Muscle of back (tissue), 11 donors: ENCODE measurements around the gene FBRSL1. TPM values are rescaled to one million over a fixed set of nuclear protein-coding genes. Genes with fewer than 3 reads are reported as not detected.

Experiments
- DNase-seq, 3 donors: peaks; one replicate each; pipeline versions ENCODE4 v3.0.0 to v3.0.0-alpha.2; 2013
- polyA plus RNA-seq, 10 donors: library from polyadenylated mRNA; unstranded; fragments of 120-200 nt; gene quantifications; one replicate each; pipeline ENCODE4 v1.2.1, GENCODE V29; 2013; ENCODE audit not compliant: insufficient read length in 10 of 10

The FBRSL1 gene
- polyA plus RNA-seq, 10 donors: 28.2 to 49.8 (median 41.7) TPM

DNA sequence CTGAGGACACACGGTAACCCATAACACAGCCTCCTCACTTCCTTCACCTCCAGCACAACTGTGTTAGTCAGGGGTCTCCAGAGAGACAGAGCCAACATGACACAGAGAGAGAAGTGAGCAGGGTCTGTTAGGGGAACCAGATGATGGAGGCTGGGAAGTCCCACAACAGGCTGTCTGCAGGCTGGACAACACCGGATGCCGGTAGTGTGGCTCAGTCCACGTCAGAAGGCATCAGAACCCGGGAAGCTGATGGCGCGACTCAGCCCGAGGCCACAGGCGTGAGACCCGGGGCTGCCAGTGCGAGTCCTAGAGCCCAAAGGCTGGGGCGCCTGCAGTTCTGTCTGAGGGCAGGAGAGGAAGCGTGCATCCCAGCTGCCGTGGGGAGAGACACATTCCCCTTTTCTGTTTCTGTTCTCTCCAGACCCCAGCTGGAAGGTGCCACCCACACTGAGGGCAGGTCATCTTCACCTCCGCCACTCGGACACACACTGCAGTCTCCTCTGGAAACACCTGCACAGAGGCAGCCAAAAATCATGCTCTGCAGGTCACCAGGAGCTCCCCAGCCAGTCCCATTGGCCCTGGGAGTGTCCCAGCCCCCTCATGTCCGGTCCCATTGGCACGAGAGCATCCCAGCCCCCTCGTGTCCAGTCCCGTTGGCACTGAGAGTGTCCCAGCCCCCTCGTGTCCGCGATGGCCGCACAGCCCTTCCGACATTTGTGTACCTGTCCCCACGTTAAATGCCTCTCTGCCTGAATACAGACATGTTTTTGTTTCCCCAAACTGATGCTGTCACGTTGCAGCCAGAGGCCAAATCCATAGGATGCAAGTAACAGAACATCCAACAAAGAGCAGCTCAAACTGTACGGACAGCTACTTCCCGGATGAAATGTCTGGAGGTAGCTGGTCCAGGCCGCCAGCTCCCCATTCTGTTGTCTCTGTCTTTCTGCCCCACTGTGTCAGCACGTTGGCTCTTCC lies 7.9 kb upstream of the FBRSL1 start:
- DNase-seq: no peak

DNA sequence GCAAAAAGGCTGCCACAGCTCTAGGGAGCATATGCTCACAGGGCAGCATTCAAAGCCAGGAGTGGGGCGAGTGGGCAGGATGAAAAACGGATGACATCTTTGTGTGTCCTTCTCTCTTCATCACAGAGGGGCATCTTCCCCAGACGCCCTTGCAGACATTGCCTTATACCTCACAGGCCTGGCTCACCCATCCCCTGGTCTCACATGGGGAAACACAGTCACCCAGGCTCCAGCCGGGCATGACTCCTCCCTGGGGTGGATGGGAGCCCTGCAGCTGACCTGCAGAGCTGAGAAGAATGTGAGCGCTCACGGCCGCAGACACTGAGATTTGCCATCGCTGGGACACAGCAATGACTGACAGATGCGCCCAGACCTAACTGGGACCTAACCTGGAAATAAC lies 7.2 kb upstream of the FBRSL1 start:
- DNase-seq: no peak

GRCh38 chr12:132483208-132483607 lies 6.7 kb upstream of the FBRSL1 start:
- no peak for DNase-seq

- no peak for DNase-seq
Measured at GRCh38 chr12:132483612-132484011, 6.3 kb upstream of the FBRSL1 start.

DNA sequence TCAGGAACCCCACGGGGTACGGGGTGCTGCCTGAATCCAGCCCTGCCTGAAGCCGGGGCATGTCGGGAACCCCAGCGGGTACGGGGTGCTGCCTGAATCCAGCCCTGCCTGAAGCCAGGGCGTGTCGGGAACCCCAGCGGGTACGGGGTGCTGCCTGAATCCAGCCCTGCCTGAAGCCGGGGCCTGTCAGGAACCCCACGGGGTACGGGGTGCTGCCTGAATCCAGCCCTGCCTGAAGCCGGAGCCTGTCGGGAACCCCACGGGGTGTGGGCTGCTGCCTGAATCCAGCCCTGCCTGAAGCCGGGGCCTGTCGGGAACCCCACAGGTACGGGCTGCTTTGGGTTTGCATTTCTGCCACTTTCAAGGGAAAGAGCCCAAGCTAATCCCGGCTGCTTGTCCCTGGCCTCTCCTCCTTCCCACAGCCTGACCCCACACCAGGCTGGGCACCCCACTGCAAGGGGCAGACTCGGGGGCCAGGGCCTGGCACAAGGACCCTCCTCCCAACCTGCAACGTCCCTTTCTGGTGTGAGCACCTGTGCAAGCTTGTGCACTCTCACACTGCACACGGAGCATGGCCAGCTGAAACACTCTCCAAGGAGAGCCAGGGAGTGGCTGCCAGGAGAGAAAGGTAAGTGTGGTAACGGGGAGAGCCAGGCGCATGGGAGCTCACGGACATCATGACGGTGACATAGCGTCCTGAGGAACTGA lies 5.6 kb upstream of the FBRSL1 start:
- no peak for DNase-seq

GRCh38 chr12:132484891-132485441 lies 5.0 kb upstream of the FBRSL1 start:
- no peak for DNase-seq

- DNase-seq: no peak
Measured at GRCh38 chr12:132485619-132486018, 4.3 kb upstream of the FBRSL1 start.

DNA sequence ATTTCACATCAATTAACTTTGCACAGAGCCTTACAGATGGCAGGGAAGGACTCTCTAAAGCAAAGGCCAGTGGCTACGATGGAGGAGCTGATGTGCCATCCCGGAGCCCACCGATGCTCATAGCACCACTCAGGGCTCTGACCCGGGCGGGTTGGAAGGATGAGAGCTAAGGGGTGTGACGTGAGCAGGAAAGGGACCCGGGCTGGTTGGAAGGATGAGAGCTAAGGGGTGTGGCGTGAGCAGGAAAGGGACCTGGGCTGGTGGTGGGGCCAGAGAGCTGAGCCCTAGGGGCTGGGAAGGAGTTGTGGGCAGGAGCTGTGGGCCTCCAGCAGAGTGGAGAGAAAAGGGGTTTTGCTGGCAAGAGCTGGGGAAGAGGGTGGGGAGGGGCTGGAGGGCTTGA lies 3.8 kb upstream of the FBRSL1 start:
- no peak for DNase-seq

DNA sequence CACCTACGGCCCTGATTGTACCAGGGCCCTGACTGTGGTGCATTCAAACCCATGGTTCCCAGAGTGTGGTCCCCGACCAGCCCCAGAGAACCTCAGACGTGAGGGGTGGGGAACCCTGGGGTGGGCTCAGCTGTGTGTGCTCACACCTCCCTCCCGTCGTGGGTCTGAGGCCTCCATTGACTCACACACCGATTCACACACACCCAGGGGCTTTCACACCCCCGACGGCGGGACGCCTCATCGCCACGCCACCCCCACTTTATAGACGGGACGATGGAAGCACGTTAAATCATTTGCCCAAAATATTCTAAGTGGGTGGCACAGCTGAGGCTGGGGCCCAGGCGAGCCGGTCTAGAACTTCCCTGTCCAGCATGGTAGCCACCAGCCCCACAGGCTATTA lies 3.4 kb upstream of the FBRSL1 start:
- no peak for DNase-seq

GRCh38 chr12:132487311-132487741 lies 2.6 kb upstream of the FBRSL1 start:
- DNase-seq: no peak

GRCh38 chr12:132488127-132489077 lies 1.5 kb upstream of the FBRSL1 start:
- DNase-seq: no peak

DNA sequence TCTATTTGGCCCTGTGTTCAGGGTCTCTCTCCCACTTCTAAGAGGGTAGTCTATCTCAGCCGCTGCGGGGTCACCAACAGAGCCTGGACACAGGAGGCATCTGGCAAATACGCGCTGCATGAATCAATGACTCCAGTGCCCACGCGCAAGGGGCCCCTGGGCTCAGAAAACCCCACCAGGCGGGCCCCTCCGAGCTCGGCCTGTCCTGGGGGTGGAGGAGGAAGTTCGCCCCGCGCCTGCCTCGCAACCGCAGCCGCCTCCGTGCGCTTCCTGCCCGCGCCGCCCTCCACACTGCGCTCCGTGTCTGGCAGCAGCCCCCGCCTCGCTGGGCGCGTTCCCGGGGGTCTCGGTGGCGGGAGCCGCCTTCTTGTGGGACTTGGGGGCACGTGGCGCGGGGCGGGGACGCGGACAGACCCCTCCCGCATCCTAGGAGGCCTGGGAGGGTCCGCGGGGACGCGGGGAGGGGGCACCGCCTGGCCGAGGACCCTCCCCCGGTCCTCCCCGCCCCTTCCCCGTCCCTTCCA lies 811 bp upstream of the FBRSL1 start:
- DNase-seq: peak in 1 of 3 donors; percentile 73

GRCh38 chr12:132490422-132491137 lies 629 bp downstream of the FBRSL1 start:
- no peak for DNase-seq

DNA sequence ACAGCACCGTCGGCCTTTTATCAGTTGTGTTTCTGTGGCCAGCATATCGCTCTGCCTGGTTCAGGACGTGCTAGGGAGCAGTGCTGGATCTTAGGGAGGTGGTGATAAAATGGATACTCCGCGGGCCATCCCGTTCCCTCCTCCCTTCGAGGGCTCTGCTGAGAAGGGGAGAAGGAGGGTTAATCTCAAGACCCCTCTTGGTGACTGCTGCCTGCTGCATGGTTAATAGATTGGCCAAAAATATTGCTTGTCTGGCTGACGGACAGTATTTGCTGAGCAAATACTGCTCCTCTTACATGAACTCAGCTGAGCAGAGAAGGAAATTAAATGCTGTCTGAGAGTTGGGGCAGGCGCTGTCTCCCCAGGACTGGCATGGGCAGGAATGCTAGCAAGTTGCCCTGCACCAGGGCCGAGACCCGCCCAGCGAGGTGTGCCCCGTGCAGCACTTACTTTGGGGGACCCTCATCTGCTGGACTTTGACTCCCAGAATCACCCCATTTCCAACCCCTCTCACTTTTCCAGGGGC lies 1.2 kb downstream of the FBRSL1 start:
- DNase-seq: no peak

DNA sequence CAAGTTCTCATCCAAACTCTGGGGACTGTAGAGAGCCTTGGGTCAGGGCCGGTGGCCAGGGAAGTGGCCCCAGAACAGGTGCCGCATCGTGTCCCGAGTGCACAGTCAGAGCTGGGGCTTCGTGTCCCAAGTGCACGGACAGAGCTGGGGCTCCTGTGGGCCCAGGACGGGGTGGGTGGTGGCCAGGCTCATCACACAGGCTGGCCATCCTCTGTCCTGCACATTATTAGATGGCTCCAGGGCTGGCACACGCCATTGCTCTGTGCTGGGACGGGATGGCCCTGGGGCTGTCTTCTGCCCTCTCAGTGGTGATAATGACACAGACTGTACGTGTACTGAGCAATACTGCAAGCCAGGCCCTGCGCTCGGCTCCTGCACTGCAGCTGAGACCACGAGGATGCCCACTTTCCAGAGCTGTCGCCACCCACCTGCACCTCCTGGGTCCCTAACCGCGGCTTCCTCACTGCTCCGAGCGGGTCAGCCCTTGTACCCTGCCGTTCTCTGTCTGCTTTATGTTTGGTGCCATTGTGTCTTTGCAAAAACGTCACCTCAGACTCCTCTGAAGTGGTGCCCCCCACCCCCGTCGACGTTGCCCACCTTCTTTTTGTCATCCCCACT lies 1.9 kb downstream of the FBRSL1 start:
- DNase-seq: no peak

DNA sequence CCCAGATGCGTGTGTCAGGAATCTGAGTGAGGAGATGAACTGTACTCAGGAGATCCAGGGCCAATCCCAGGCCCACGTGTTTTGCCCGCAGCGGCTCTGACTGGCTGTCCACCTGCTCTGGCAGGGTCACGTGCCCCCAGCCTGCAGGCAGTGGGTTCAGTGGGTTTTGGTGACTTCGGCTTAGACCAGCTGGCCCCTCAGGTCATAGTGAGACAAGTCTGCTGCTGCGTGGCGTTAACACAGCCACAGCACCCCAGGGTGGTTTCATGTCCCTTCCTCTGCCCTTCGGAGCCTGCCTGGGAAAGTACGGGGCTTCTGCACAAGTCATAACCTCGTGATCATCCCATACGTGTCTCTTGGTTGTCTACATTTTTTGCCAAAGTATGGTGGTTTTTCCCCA lies 2.6 kb downstream of the FBRSL1 start:
- no peak for DNase-seq

DNA sequence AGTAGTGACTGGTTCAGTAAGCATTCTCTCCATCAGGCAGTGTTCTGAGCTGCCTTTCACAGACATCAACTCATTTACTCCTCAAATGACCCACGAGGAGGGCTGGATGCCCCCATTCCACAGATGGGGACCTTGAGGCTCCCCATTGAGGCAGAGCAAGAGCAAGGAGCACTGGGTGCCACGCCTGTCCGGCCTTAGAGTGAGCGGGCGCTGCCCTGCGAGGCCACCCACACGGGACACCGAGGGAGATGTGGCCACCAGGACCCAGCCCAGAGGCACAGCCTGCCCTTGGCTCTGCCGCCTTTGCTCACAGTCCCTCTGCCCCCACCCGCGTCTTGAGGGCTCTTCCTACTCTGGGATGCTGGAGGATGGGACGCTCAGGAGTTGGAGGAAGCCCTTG lies 3.0 kb downstream of the FBRSL1 start:
- no peak for DNase-seq

DNA sequence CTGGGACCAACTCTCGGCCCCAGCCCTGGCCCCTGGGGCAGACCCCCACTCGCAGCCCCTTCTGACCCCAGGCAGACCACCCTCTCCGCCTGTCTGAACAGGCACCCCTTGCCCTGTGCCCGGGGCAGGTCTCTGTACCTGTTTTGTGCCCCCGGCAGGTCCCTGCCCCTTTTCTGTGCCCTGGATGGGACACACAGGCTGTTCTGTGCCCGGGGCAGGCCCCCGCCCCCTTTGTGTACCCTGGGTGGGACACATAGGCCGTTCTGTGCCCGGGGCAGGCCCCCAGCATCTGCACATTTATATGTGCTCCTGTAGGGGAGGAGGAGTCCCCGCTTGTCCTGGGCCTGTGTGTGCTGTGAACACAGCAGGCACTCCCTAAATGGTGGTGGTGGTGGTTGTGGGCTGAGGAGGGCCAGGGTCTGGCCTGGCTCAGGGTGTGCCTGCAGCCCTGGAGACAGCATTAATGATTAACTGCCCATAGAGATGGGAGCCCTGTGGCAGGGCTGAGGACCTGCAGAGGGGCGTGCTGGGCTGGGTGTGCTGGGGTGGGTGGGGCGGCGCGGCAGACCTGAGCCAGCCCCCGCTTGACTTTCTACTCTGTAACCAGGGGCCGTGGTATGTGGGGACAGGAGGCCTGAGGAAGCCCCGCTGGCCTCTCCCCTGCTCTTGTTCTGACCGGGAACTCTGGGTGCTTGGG lies 3.7 kb downstream of the FBRSL1 start:
- no peak for DNase-seq
